ENCODE results near the gene PLXNC1. TPM values are rescaled to one million over a fixed set of nuclear protein-coding genes. Genes with fewer than 3 reads are reported as not detected.

PLXNC1 gene
- total and polyA plus RNA-seq, 9 donors: 8.2 to 33.7 (median 17.5) TPM

GRCh38 chr12:94262228-94263010 is 114.0 kb downstream of the PLXNC1 start:
- peaks cover 10% of the 10 kb centered on the region for H3K4me1 ChIP-seq (ENCODE audit: insufficient read depth)
- TF ChIP-seq POLR2A (IDR thresholded peaks at IDR 0.05) (peak; percentile 41), EP300 (IDR thresholded peaks at IDR 0.05) (no peak)
- intact Hi-C loops (cut with DNase I): loop anchor here in 2 of 4 donors (5.0 kb wide), 1 partner anchor 115 kb away; the partner anchor contains the start of gene PLXNC1 (in 2 of the 2)
- peak overlapping the region; percentile 82 to 84 for H3K27ac ChIP-seq
- H3K27me3 ChIP-seq: no peaks in the 10 kb centered on the region
- DNase-seq: peak; percentile 93 to 97 (median 96)
- no peaks in the 10 kb centered on the region for H3K36me3 ChIP-seq
- no peaks in the 10 kb centered on the region for H3K9me3 ChIP-seq
- H3K4me3 ChIP-seq: peak overlapping the region; percentile 56
- WGBS, 3 donors: 1 to 2% (median 2%) methylated on average over 17 of the region's 17 CpGs

- DNase-seq: peak in 4 of 5 donors; percentile 33 to 50 (median 46)
- H3K36me3 ChIP-seq: no peaks in the 10 kb centered on the region
- WGBS, 3 donors: 41 to 61% (median 46%) methylated on average over 14 of the region's 14 CpGs
- no peaks in the 10 kb centered on the region for H3K27me3 ChIP-seq
- H3K4me1 ChIP-seq (ENCODE audit: insufficient read depth): peaks cover 10% of the 10 kb centered on the region
- H3K9me3 ChIP-seq: no peaks in the 10 kb centered on the region
- peak overlapping the region; percentile 82 to 84 for H3K27ac ChIP-seq
- peak overlapping the region; percentile 56 for H3K4me3 ChIP-seq
- intact Hi-C loops (cut with DNase I): loop anchor here in 2 of 4 donors (5.0 kb wide), 1 partner anchor 116 kb away; the partner anchor contains the start of gene PLXNC1 (in 2 of the 2)
- TF ChIP-seq CTCF (IDR thresholded peaks at IDR 0.05): no peak
- no peak for TF ChIP-seq EP300 (IDR thresholded peaks at IDR 0.05)
- TF ChIP-seq POLR2A (IDR thresholded peaks at IDR 0.05): no peak
These were observed 114.8 kb downstream of the PLXNC1 start for GRCh38 chr12:94263011-94263811.

GRCh38 chr12:94263905-94264561 is 115.7 kb downstream of the PLXNC1 start:
- Histone ChIP-seq H3K27ac (peak overlapping the region in 1 of 2 donors; percentile 82), H3K9me3 (no peaks in the 10 kb centered on the region), H3K4me3 (no peak overlapping the region), H3K4me1 (ENCODE audit: insufficient read depth) (peaks cover 10% of the 10 kb centered on the region), H3K36me3 (no peaks in the 10 kb centered on the region), H3K27me3 (no peaks in the 10 kb centered on the region)
- DNase-seq: no peak
- intact Hi-C loops (cut with DNase I): loop anchor here in 2 of 4 donors (5.0 kb wide), 1 partner anchor 117 kb away; the partner anchor contains the start of gene PLXNC1 (in 2 of the 2)
- TF ChIP-seq POLR2A (IDR thresholded peaks at IDR 0.05): no peak
- no peak for TF ChIP-seq CTCF (IDR thresholded peaks at IDR 0.05)
- TF ChIP-seq EP300 (IDR thresholded peaks at IDR 0.05): no peak
- WGBS, 3 donors: 51 to 56% (median 51%) methylated on average over 20 of the region's 20 CpGs

- H3K9me3 ChIP-seq: no peaks in the 10 kb centered on the region
- TF ChIP-seq CTCF (IDR thresholded peaks at IDR 0.05) (no peak), EP300 (IDR thresholded peaks at IDR 0.05) (no peak), POLR2A (IDR thresholded peaks at IDR 0.05) (no peak)
- no peaks in the 10 kb centered on the region for H3K36me3 ChIP-seq
- H3K4me3 ChIP-seq: no peak overlapping the region
- no peaks in the 10 kb centered on the region for H3K27me3 ChIP-seq
- intact Hi-C loops (cut with DNase I): loop anchor here in 2 of 4 donors (5.0 kb wide), 1 partner anchor 118 kb away; the partner anchor contains the start of gene PLXNC1 (in 2 of the 2)
- peaks cover 10% of the 10 kb centered on the region for H3K4me1 ChIP-seq (ENCODE audit: insufficient read depth)
- DNase-seq: no peak
- no peak overlapping the region for H3K27ac ChIP-seq
- 89 to 93% (median 90%) methylated on average over 19 of the region's 19 CpGs for WGBS, 3 donors
These were observed 116.5 kb downstream of the PLXNC1 start for GRCh38 chr12:94264736-94265485.
